CD4-positive, CD25-positive, alpha-beta regulatory T cell (primary cell): ENCODE measurements around the gene CAMTA1. TPM values are rescaled to one million over a fixed set of nuclear protein-coding genes. Genes with fewer than 3 reads are reported as not detected.

Experiments used
- ATAC-seq, 2 donors: fragments of 150-1000 bp; cut with Tn5 transposase; one replicate each; pipeline ENCODE4 v1.10.0; 2021; ENCODE audit warnings: low read depth in 2 of 2, moderate number of reproducible peaks in 2 of 2, moderate library complexity in 1 of 2
- DNase-seq, 3 donors: peaks; one replicate each; pipeline versions ENCODE4 v3.0.0 to v3.0.0-alpha.2; 2012 to 2022; ENCODE audit warnings: mixed read lengths in 1 of 3
- H3K27ac ChIP-seq: one replicate; pipeline ENCODE4 v1.7.0; 2013; ENCODE audit warnings: mild to moderate bottlenecking, low read length; ENCODE audit not compliant: insufficient read depth, poor library complexity, severe bottlenecking
- H3K27me3 ChIP-seq: one replicate; pipeline ENCODE4 v1.7.0; 2013; ENCODE audit warnings: low read length; ENCODE audit not compliant: control insufficient read depth, insufficient read depth
- H3K36me3 ChIP-seq: one replicate; pipeline ENCODE4 v1.7.0; 2013; ENCODE audit warnings: mild to moderate bottlenecking, low read length, moderate library complexity; ENCODE audit not compliant: control insufficient read depth, insufficient read depth
- H3K4me1 ChIP-seq: 2 replicates; pipeline ENCODE4 v1.7.0; 2013; ENCODE audit warnings: mild to moderate bottlenecking, low read length; ENCODE audit not compliant: insufficient read depth, control insufficient read depth, poor library complexity, severe bottlenecking
- H3K4me3 ChIP-seq: one replicate; pipeline ENCODE4 v1.7.0; 2013; ENCODE audit warnings: low read depth, mild to moderate bottlenecking, low read length, moderate library complexity
- H3K9me3 ChIP-seq, 2 experiments: 1 replicate in 1 of 2; 2 replicates in 1 of 2; pipeline ENCODE4 v1.7.0; 2013; ENCODE audit warnings: low read length in 2 of 2, mild to moderate bottlenecking in 1 of 2, moderate library complexity in 1 of 2; ENCODE audit not compliant: control insufficient read depth in 2 of 2
- H3K27ac Mint-ChIP-seq, 3 donors: one replicate each; pipeline ENCODE4 v1.8.0; 2020 to 2022; ENCODE audit warnings: mild to moderate bottlenecking in 3 of 3, mixed read lengths in 3 of 3, moderate library complexity in 2 of 3
- H3K27me3 Mint-ChIP-seq: one replicate; pipeline ENCODE4 v1.8.0; 2022; ENCODE audit warnings: mild to moderate bottlenecking, mixed read lengths
- H3K36me3 Mint-ChIP-seq: one replicate; pipeline ENCODE4 v1.8.0; 2020; ENCODE audit warnings: mixed read lengths
- H3K4me1 Mint-ChIP-seq, 4 donors: one replicate each; pipeline ENCODE4 v1.8.0; 2020 to 2022; ENCODE audit warnings: mixed read lengths in 4 of 4, mild to moderate bottlenecking in 1 of 4
- H3K4me3 Mint-ChIP-seq, 4 donors: one replicate each; pipeline ENCODE4 v1.8.0; 2020 to 2022; ENCODE audit warnings: mild to moderate bottlenecking in 4 of 4, mixed read lengths in 4 of 4, moderate library complexity in 3 of 4
- H3K9me3 Mint-ChIP-seq, 7 donors: one replicate each; pipeline ENCODE4 v1.8.0; 2020 to 2022; ENCODE audit warnings: mixed read lengths in 7 of 7, mild to moderate bottlenecking in 3 of 7, moderate library complexity in 2 of 7
- polyA plus RNA-seq, 4 donors: library from polyadenylated mRNA; unstranded; fragments of 300-500 nt; fragmentation: Illumina TruSeq; gene quantifications; one replicate each; pipeline ENCODE4 v1.2.3, GENCODE V29; 2021
- total RNA-seq: library from RNA; stranded (reverse); gene quantifications from one replicate; pipeline ENCODE4 v1.2.3, GENCODE V29; 2022

The CAMTA1 gene
- total and polyA plus RNA-seq, 5 donors from 2014 or later = 48.8 to 112 (median 80.0) TPM

GRCh38 chr1:7333094-7333493, 547.8 kb downstream of the CAMTA1 start:
- H3K27me3 ChIP-seq = peaks cover 4% of the 10 kb centered on the region
- Mint-ChIP-seq H3K27me3 (peaks cover 28% of the 10 kb centered on the region), H3K27ac (no peak overlapping the region), H3K36me3 (no peaks in the 10 kb centered on the region), H3K9me3 (peaks cover 0 to under 1% (median 0%) of the 10 kb centered on the region in 7 donors), H3K4me3 (no peak overlapping the region), H3K4me1 (no peaks in the 10 kb centered on the region)
- H3K27ac ChIP-seq = no peak overlapping the region
- H3K9me3 ChIP-seq = no peaks in the 10 kb centered on the region
- no peak for ATAC-seq
- H3K4me3 ChIP-seq = no peak overlapping the region
- H3K36me3 ChIP-seq = no peaks in the 10 kb centered on the region
- H3K4me1 ChIP-seq = no peaks in the 10 kb centered on the region
- no peak for DNase-seq

GRCh38 chr1:7333620-7334019, 548.4 kb downstream of the CAMTA1 start:
- ATAC-seq = no peak
- no peaks in the 10 kb centered on the region for H3K36me3 Mint-ChIP-seq
- peaks cover 25% of the 10 kb centered on the region for H3K27me3 Mint-ChIP-seq
- no peaks in the 10 kb centered on the region for H3K4me1 Mint-ChIP-seq
- no peak overlapping the region for H3K4me3 ChIP-seq
- H3K36me3 ChIP-seq = no peaks in the 10 kb centered on the region
- DNase-seq = no peak
- H3K27ac Mint-ChIP-seq = no peak overlapping the region
- H3K27ac ChIP-seq = no peak overlapping the region
- H3K4me3 Mint-ChIP-seq = no peak overlapping the region
- peaks cover 4% of the 10 kb centered on the region for H3K27me3 ChIP-seq
- no peaks in the 10 kb centered on the region for H3K9me3 Mint-ChIP-seq
- no peaks in the 10 kb centered on the region for H3K9me3 ChIP-seq
- H3K4me1 ChIP-seq = no peaks in the 10 kb centered on the region

DNA sequence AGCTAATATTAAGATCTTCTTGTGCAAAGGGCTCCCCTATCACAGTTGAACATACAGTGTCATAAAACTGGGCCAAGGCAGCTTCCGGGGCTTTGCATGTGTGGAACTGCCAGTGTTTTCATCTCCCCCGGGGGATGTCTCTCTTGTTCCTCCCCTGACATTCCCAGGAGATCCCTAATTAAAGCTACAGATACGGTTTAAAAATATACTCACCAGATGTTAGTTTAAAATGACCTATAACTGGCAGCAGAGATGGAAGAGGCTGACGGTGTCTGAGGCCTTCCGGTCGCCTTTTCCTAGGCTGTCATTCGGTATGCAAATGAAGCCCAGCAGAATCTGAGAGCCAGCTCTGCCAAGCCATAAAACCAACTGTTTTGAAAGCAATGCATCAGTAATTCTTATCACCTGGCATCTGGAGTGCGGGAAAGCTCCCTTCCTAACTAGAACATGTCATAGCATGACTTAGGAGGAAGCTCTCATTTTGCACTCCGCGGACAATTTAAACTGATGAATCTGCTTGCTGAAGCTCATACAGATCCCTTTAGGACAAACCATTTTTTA, 549.3 kb downstream of the CAMTA1 start:
- no peak overlapping the region for H3K27ac Mint-ChIP-seq
- no peak overlapping the region for H3K4me3 Mint-ChIP-seq
- peaks cover 23% of the 10 kb centered on the region for H3K27me3 Mint-ChIP-seq
- H3K9me3 Mint-ChIP-seq = peaks cover 0 to under 1% (median 0%) of the 10 kb centered on the region in 7 donors
- H3K4me1 Mint-ChIP-seq = no peaks in the 10 kb centered on the region
- H3K36me3 Mint-ChIP-seq = no peaks in the 10 kb centered on the region
- DNase-seq (no peak), ATAC-seq (no peak)
- no peak overlapping the region for H3K4me3 ChIP-seq
- H3K27me3 ChIP-seq = peaks cover 4% of the 10 kb centered on the region
- no peaks in the 10 kb centered on the region for H3K9me3 ChIP-seq
- H3K36me3 ChIP-seq = no peaks in the 10 kb centered on the region
- no peak overlapping the region for H3K27ac ChIP-seq
- H3K4me1 ChIP-seq = no peaks in the 10 kb centered on the region

DNA sequence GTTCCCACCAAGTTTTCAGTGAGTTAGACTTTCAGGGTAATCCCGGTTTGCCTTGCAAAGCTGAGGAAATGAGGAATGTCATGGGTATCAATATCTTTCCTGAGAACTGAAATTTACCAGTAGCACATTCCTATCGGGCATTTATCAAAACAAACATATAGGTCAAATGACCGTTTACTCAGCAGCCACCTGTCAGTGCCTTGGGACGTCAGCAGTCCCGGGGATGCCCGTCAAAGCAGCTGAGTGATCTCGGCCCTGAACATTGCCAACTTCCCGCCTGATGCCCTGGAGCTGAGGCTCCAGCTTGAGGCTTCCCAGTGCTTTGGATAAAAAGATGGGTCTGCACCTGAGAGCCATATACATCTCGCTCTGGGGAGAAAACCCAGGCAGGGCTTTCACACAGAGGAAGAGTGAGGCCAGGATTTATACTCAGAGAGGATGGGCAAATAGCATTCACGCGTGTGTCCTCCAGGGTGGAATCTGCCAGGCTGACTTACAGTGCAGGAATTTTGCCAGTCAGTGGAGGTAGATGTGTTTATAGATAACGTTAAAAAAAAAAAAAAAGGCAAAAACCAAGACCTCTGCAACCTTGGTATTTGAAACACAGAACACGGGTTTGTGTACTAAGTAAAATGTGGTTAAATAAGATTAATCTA, 550.1 kb downstream of the CAMTA1 start:
- Mint-ChIP-seq H3K4me3 (no peak overlapping the region), H3K36me3 (no peaks in the 10 kb centered on the region), H3K4me1 (no peaks in the 10 kb centered on the region), H3K9me3 (peaks cover 0 to 3% (median 0%) of the 10 kb centered on the region in 7 donors), H3K27me3 (peaks cover 23% of the 10 kb centered on the region), H3K27ac (no peak overlapping the region)
- no peaks in the 10 kb centered on the region for H3K36me3 ChIP-seq
- DNase-seq = no peak
- H3K27me3 ChIP-seq = no peaks in the 10 kb centered on the region
- no peaks in the 10 kb centered on the region for H3K4me1 ChIP-seq
- no peaks in the 10 kb centered on the region for H3K9me3 ChIP-seq
- ATAC-seq = no peak
- no peak overlapping the region for H3K4me3 ChIP-seq
- H3K27ac ChIP-seq = no peak overlapping the region

DNA sequence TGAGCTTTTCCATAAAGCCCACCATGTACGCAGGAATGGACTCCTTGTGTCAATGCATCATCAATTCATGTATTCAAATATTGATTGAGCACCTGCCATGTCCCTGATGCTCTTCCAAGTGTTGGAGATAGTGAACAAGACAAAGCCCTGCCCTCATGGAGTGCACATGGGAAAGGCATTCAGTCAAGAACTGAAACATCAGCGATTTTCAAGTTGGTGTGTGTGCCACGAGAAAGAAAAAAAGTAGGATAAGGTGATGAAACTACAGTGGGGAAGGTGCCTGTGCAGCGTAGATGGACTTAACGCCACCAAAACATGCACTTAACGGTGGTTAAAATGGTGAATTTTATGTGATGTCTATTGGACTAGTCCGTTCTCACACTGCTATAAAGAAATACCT, 553.2 kb downstream of the CAMTA1 start:
- Mint-ChIP-seq H3K36me3 (no peaks in the 10 kb centered on the region), H3K9me3 (peaks cover 0 to 3% (median 0%) of the 10 kb centered on the region in 7 donors), H3K4me3 (no peak overlapping the region), H3K27me3 (peaks cover 8% of the 10 kb centered on the region), H3K27ac (no peak overlapping the region), H3K4me1 (no peaks in the 10 kb centered on the region)
- Histone ChIP-seq H3K36me3 (no peaks in the 10 kb centered on the region), H3K4me1 (no peaks in the 10 kb centered on the region), H3K9me3 (no peaks in the 10 kb centered on the region), H3K4me3 (no peak overlapping the region), H3K27ac (no peak overlapping the region), H3K27me3 (no peaks in the 10 kb centered on the region)
- DNase-seq (no peak), ATAC-seq (no peak)

DNA sequence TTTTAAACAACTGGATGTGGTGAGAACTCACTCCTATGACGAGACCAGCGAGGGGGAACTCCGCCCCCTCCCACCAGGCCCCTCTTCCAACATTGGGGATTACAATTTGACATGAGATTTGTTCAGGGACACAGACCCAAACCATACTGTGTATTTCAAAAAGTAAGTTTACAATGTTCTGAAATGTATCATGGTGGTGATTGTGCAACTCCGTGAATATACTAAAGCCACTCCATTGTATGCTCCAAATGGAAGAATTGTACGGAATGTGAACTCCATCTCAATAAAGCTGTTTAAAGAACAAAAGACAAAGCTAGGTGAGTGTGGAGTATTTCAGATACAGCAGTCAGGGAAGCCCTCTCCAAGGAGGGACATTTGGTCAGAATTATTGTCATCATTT, 553.8 kb downstream of the CAMTA1 start:
- no peaks in the 10 kb centered on the region for H3K4me1 Mint-ChIP-seq
- H3K36me3 ChIP-seq = no peaks in the 10 kb centered on the region
- no peak overlapping the region for H3K4me3 ChIP-seq
- H3K27me3 ChIP-seq = no peaks in the 10 kb centered on the region
- H3K9me3 ChIP-seq = no peaks in the 10 kb centered on the region
- H3K27ac Mint-ChIP-seq = no peak overlapping the region
- DNase-seq (no peak), ATAC-seq (no peak)
- H3K9me3 Mint-ChIP-seq = peaks cover 0 to 3% (median 0%) of the 10 kb centered on the region in 7 donors
- peaks cover 6% of the 10 kb centered on the region for H3K27me3 Mint-ChIP-seq
- H3K27ac ChIP-seq = no peak overlapping the region
- H3K36me3 Mint-ChIP-seq = no peaks in the 10 kb centered on the region
- H3K4me3 Mint-ChIP-seq = no peak overlapping the region
- no peaks in the 10 kb centered on the region for H3K4me1 ChIP-seq

GRCh38 chr1:7339953-7340352, 554.7 kb downstream of the CAMTA1 start:
- no peaks in the 10 kb centered on the region for H3K27me3 Mint-ChIP-seq
- Histone ChIP-seq H3K9me3 (no peaks in the 10 kb centered on the region), H3K4me3 (no peak overlapping the region), H3K4me1 (no peaks in the 10 kb centered on the region), H3K27me3 (no peaks in the 10 kb centered on the region), H3K27ac (no peak overlapping the region), H3K36me3 (no peaks in the 10 kb centered on the region)
- no peak overlapping the region for H3K4me3 Mint-ChIP-seq
- DNase-seq = no peak
- no peaks in the 10 kb centered on the region for H3K4me1 Mint-ChIP-seq
- peaks cover 0 to 4% (median 0%) of the 10 kb centered on the region in 7 donors for H3K9me3 Mint-ChIP-seq
- H3K36me3 Mint-ChIP-seq = no peaks in the 10 kb centered on the region
- no peak overlapping the region for H3K27ac Mint-ChIP-seq
- no peak for ATAC-seq
